WTC11 (cell line): ENCODE measurements around the gene PIGX. TPM values are rescaled to one million over a fixed set of nuclear protein-coding genes. Genes with fewer than 3 reads are reported as not detected.

Experiments used
- ATF1 ChIP-seq: sonication (generic); formaldehyde crosslinking; IDR thresholded peaks from 2 replicates; pipeline ENCODE4 v1.8.1; 2023; ENCODE audit warnings: mild to moderate bottlenecking, moderate library complexity, missing genetic modification reagents
- CDX4 ChIP-seq: fragments of 250-450 bp; sonication (Bioruptor Pico); IDR thresholded peaks from 2 replicates; pipeline ENCODE4 v1.9.0; 2021; ENCODE audit warnings: moderate library complexity, mild to moderate bottlenecking, inconsistent platforms, borderline replicate concordance
- ELF4 ChIP-seq: sonication (generic); formaldehyde crosslinking; IDR thresholded peaks from 2 replicates; pipeline ENCODE4 v1.8.1; 2022; ENCODE audit warnings: low read depth, mild to moderate bottlenecking, moderate library complexity, missing genetic modification reagents
- ETV6 ChIP-seq: sonication (generic); formaldehyde crosslinking; IDR thresholded peaks from 2 replicates; pipeline ENCODE4 v1.8.1; 2022; ENCODE audit warnings: mild to moderate bottlenecking, missing genetic modification reagents
- FOXP1 ChIP-seq: sonication (generic); formaldehyde crosslinking; IDR thresholded peaks from 2 replicates; pipeline ENCODE4 v1.8.0; 2022; ENCODE audit warnings: missing genetic modification reagents, mild to moderate bottlenecking, moderate library complexity, borderline replicate concordance
- HMGA2 ChIP-seq: fragments of 250-450 bp; sonication (Bioruptor Pico); IDR thresholded peaks from 2 replicates; pipeline ENCODE4 v1.4.0; 2021; ENCODE audit warnings: mild to moderate bottlenecking, moderate library complexity
- JUN ChIP-seq: sonication (generic); formaldehyde crosslinking; IDR thresholded peaks from 2 replicates; pipeline ENCODE4 v1.8.0; 2023; ENCODE audit warnings: mild to moderate bottlenecking, missing genetic modification reagents
- KAT7 ChIP-seq: sonication (generic); formaldehyde crosslinking; IDR thresholded peaks from 2 replicates; pipeline ENCODE4 v1.8.1; 2023; ENCODE audit warnings: missing genetic modification reagents, mild to moderate bottlenecking, borderline replicate concordance
- RORB ChIP-seq: fragments of 250-450 bp; sonication (Bioruptor Pico); IDR thresholded peaks from 2 replicates; pipeline ENCODE4 v1.9.0; 2021; ENCODE audit warnings: mild to moderate bottlenecking
- STAT6 ChIP-seq: sonication (generic); formaldehyde crosslinking; conservative IDR thresholded peaks from 2 replicates; pipeline ENCODE4 v1.8.1; 2023; ENCODE audit warnings: mild to moderate bottlenecking, low read depth, missing genetic modification reagents, moderate library complexity
- TEAD1 ChIP-seq: sonication (generic); formaldehyde crosslinking; IDR thresholded peaks from 2 replicates; pipeline ENCODE4 v1.8.0; 2022; ENCODE audit warnings: mild to moderate bottlenecking, missing genetic modification reagents
- ZMAT4 ChIP-seq: fragments of 250-450 bp; sonication (Bioruptor Pico); IDR thresholded peaks from 2 replicates; pipeline ENCODE4 v1.9.0; 2021; ENCODE audit warnings: mild to moderate bottlenecking
- ZNF219 ChIP-seq: sonication (generic); formaldehyde crosslinking; IDR thresholded peaks from 2 replicates; pipeline ENCODE4 v1.8.0; 2023; ENCODE audit warnings: missing genetic modification reagents, mild to moderate bottlenecking, borderline replicate concordance
- ZNF425 ChIP-seq: fragments of 250-450 bp; sonication (Bioruptor Pico); conservative IDR thresholded peaks from 2 replicates; pipeline ENCODE4 v1.9.0; 2021; ENCODE audit warnings: mild to moderate bottlenecking
- ZSCAN18 ChIP-seq: fragments of 250-450 bp; sonication (Bioruptor Pico); IDR thresholded peaks from 2 replicates; pipeline ENCODE4 v2.1.2; 2022; ENCODE audit warnings: mild to moderate bottlenecking, moderate library complexity
- total RNA-seq: library from RNA; stranded (reverse); gene quantifications from 3 replicates; pipeline ENCODE4 v1.2.3, GENCODE V29; 2021
- TF ChIP-seq, protein P1 (sequence below): fragments of 200-600 bp; IDR thresholded peaks from 2 replicates; pipeline ENCODE4 v1.8.0; 2022; ENCODE audit warnings: antibody characterized with exemption
- TF ChIP-seq, protein P2 (sequence below): sonication (generic); formaldehyde crosslinking; IDR thresholded peaks from 2 replicates; pipeline ENCODE4 v1.8.1; 2022; ENCODE audit warnings: low read depth, mild to moderate bottlenecking, moderate library complexity, missing genetic modification reagents, borderline replicate concordance
- TF ChIP-seq, protein P3 (sequence below): sonication (generic); formaldehyde crosslinking; IDR thresholded peaks from 2 replicates; pipeline ENCODE4 v1.8.1; 2023; ENCODE audit warnings: mild to moderate bottlenecking, missing genetic modification reagents, borderline replicate concordance
- TF ChIP-seq, protein P4 (sequence below): fragments of 250-450 bp; sonication (Bioruptor Pico); IDR thresholded peaks from 2 replicates; pipeline ENCODE4 v1.8.0; 2021; ENCODE audit warnings: mild to moderate bottlenecking

The PIGX gene
- total RNA-seq, 1 experiment from 2014 or later, result 12.8 TPM

DNA sequence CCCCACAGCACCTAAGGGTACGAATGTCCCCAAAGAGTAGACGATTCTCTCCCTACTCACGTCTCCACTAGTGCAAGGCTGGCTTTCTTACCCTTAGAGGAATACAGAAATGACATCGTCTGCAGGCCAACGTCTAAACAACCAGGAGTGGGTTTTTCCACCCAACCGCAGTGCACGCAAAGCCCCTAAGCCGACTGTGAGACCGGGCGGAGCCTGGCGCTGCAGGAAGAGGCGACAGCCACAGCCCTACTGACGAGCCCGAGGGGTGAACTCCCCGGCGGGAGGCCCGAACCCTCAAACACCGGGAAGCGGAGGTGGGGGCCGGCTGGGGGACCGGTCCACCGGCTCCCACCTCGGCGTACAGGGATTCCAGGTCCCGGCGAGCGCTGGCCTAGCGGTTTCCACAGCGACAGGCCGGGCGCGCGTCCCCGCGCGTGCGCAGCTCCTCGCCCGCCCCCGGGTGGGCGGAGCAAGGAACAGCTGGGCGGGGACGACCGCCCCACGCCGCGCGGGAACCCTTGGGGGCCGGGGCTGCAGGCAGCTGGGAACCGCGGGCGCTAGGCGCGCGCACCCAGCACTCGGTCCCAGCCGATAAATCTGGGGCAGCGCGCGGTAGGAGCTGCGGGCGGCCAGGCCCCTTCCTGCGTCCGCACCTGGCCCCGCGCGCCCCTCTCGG lies at the start of gene PIGX, which contains the start of gene CEP19 (continued):
- TF ChIP-seq, protein P1, sequence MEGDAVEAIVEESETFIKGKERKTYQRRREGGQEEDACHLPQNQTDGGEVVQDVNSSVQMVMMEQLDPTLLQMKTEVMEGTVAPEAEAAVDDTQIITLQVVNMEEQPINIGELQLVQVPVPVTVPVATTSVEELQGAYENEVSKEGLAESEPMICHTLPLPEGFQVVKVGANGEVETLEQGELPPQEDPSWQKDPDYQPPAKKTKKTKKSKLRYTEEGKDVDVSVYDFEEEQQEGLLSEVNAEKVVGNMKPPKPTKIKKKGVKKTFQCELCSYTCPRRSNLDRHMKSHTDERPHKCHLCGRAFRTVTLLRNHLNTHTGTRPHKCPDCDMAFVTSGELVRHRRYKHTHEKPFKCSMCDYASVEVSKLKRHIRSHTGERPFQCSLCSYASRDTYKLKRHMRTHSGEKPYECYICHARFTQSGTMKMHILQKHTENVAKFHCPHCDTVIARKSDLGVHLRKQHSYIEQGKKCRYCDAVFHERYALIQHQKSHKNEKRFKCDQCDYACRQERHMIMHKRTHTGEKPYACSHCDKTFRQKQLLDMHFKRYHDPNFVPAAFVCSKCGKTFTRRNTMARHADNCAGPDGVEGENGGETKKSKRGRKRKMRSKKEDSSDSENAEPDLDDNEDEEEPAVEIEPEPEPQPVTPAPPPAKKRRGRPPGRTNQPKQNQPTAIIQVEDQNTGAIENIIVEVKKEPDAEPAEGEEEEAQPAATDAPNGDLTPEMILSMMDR, result no peak
- TF ChIP-seq, protein P2, sequence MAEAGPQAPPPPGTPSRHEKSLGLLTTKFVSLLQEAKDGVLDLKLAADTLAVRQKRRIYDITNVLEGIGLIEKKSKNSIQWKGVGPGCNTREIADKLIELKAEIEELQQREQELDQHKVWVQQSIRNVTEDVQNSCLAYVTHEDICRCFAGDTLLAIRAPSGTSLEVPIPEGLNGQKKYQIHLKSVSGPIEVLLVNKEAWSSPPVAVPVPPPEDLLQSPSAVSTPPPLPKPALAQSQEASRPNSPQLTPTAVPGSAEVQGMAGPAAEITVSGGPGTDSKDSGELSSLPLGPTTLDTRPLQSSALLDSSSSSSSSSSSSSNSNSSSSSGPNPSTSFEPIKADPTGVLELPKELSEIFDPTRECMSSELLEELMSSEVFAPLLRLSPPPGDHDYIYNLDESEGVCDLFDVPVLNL (CRISPR knock-in tag), result no peak
- TF ChIP-seq ZNF425, result no peak
- TF ChIP-seq JUN (CRISPR knock-in tag), result no peak
- 0 out of 2 replicates have a peak, but pooled peaks have one; percentile 55 for TF ChIP-seq ETV6 (CRISPR knock-in tag)
- TF ChIP-seq ZMAT4 (CRISPR knock-in tag), result no peak
- no peak for TF ChIP-seq ZSCAN18 (CRISPR knock-in tag)
- no peak for TF ChIP-seq HMGA2 (CRISPR knock-in tag)
- TF ChIP-seq, protein P3, sequence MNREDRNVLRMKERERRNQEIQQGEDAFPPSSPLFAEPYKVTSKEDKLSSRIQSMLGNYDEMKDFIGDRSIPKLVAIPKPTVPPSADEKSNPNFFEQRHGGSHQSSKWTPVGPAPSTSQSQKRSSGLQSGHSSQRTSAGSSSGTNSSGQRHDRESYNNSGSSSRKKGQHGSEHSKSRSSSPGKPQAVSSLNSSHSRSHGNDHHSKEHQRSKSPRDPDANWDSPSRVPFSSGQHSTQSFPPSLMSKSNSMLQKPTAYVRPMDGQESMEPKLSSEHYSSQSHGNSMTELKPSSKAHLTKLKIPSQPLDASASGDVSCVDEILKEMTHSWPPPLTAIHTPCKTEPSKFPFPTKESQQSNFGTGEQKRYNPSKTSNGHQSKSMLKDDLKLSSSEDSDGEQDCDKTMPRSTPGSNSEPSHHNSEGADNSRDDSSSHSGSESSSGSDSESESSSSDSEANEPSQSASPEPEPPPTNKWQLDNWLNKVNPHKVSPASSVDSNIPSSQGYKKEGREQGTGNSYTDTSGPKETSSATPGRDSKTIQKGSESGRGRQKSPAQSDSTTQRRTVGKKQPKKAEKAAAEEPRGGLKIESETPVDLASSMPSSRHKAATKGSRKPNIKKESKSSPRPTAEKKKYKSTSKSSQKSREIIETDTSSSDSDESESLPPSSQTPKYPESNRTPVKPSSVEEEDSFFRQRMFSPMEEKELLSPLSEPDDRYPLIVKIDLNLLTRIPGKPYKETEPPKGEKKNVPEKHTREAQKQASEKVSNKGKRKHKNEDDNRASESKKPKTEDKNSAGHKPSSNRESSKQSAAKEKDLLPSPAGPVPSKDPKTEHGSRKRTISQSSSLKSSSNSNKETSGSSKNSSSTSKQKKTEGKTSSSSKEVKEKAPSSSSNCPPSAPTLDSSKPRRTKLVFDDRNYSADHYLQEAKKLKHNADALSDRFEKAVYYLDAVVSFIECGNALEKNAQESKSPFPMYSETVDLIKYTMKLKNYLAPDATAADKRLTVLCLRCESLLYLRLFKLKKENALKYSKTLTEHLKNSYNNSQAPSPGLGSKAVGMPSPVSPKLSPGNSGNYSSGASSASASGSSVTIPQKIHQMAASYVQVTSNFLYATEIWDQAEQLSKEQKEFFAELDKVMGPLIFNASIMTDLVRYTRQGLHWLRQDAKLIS (CRISPR knock-in tag), result no peak
- peak; percentile 35; the same call in 1 of the 2 replicates for TF ChIP-seq FOXP1 (CRISPR knock-in tag)
- no peak; the same call in 1 of the 2 replicates for TF ChIP-seq TEAD1
- TF ChIP-seq ZNF219 (CRISPR knock-in tag), result no peak; the same call in 1 of the 2 replicates
- TF ChIP-seq STAT6, result no peak
- peak; percentile 56; the same call in 1 of the 2 replicates for TF ChIP-seq KAT7
- TF ChIP-seq RORB (CRISPR knock-in tag), result no peak
- TF ChIP-seq ELF4 (CRISPR knock-in tag), result no peak
- TF ChIP-seq, protein P4, sequence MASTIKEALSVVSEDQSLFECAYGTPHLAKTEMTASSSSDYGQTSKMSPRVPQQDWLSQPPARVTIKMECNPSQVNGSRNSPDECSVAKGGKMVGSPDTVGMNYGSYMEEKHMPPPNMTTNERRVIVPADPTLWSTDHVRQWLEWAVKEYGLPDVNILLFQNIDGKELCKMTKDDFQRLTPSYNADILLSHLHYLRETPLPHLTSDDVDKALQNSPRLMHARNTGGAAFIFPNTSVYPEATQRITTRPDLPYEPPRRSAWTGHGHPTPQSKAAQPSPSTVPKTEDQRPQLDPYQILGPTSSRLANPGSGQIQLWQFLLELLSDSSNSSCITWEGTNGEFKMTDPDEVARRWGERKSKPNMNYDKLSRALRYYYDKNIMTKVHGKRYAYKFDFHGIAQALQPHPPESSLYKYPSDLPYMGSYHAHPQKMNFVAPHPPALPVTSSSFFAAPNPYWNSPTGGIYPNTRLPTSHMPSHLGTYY (CRISPR knock-in tag), result no peak
- TF ChIP-seq ATF1 (CRISPR knock-in tag), result no peak
- no peak for TF ChIP-seq CDX4
